Measurements from ENCODE around the gene FAM216B.

DNA sequence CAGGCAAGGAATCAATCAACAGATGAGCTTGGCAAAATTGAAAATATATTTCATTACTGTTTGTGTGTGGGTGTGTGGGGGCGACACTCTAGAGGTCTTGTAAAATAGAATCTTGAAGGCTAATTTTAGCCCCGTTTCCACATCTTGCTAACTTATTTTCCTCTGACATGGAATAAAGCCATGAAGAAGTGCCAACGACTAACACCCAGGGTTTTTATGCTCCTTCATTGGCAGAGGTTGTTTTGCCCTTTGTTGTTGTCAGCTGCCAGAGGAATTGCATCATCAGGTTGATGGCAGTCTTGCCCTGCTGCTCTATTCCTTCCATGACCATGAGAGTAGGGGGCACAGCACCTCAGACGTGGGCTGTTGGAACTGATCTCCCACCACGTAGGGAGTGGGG is 30.6 kb upstream of the FAM216B start:
- TF ChIP-seq, protein P1, sequence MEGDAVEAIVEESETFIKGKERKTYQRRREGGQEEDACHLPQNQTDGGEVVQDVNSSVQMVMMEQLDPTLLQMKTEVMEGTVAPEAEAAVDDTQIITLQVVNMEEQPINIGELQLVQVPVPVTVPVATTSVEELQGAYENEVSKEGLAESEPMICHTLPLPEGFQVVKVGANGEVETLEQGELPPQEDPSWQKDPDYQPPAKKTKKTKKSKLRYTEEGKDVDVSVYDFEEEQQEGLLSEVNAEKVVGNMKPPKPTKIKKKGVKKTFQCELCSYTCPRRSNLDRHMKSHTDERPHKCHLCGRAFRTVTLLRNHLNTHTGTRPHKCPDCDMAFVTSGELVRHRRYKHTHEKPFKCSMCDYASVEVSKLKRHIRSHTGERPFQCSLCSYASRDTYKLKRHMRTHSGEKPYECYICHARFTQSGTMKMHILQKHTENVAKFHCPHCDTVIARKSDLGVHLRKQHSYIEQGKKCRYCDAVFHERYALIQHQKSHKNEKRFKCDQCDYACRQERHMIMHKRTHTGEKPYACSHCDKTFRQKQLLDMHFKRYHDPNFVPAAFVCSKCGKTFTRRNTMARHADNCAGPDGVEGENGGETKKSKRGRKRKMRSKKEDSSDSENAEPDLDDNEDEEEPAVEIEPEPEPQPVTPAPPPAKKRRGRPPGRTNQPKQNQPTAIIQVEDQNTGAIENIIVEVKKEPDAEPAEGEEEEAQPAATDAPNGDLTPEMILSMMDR (IDR thresholded peaks at IDR 0.05; ENCODE audit: extremely low read depth in 1 of 2, insufficient read depth in 1 of 2, low read depth in 1 of 2, low read length in 2 of 2) = no peak
- TF ChIP-seq, protein P2, sequence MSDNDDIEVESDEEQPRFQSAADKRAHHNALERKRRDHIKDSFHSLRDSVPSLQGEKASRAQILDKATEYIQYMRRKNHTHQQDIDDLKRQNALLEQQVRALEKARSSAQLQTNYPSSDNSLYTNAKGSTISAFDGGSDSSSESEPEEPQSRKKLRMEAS (IDR thresholded peaks at IDR 0.05; ENCODE audit: insufficient read depth, insufficient read length) = no peak
- TF ChIP-seq POLR2A (IDR thresholded peaks at IDR 0.05; ENCODE audit: low read depth, low read length) = no peak
- TF ChIP-seq EZH2 (IDR thresholded peaks at IDR 0.05; ENCODE audit: borderline replicate concordance, low read depth, low read length, severe bottlenecking) = no peak
